Measurements from ENCODE around the gene NPIPA5. TPM values are rescaled to one million over a fixed set of nuclear protein-coding genes. Genes with fewer than 3 reads are reported as not detected.
"Not testable (repeated sequence)": the region's sequence is repeated elsewhere in the genome, so short reads cannot be mapped to it uniquely, and the experiment has no call there.

Gene NPIPA5
- total RNA-seq, 1 donor from 2014 or later = 15.2 TPM

DNA sequence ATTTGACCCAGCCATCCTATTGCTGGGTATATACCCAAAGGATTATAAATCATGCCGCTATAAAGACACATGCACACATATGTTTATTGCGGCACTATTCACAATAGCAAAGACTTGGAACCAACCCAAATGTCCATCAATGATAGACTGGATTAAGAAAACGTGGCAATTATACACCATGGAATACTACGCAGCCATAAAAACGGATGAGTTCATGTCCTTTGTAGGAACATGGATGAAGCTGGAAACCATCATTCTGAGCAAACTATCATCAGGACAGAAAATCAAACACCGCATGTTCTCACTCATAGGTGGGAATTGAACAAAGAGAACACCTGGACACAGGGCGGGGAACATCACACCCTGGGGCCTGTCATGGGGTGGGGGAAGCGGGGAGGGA, 14.9 kb upstream of the NPIPA5 start:
- not testable (repeated sequence) for DNase-seq (ENCODE audit: low spot score)

DNA sequence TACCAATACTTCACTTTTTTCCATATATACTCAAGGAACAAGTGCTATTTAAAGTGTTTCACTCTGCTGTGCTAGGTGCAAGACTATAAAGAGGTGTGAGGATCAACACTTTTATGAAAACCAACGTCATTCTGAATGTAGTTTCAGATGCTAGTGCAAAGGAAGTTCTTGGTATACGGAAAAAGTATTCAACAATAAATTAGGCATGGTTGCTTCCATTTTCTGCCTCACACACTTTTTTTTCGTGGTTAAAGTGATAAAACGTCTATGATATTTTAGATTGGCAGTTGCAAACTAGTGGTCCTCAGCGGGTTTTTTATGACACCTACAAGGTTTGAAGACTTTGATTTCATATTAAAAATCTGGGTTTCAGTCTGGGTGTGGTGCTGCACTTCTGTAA, 11.8 kb upstream of the NPIPA5 start:
- not testable (repeated sequence) for DNase-seq (ENCODE audit: low spot score)

DNA sequence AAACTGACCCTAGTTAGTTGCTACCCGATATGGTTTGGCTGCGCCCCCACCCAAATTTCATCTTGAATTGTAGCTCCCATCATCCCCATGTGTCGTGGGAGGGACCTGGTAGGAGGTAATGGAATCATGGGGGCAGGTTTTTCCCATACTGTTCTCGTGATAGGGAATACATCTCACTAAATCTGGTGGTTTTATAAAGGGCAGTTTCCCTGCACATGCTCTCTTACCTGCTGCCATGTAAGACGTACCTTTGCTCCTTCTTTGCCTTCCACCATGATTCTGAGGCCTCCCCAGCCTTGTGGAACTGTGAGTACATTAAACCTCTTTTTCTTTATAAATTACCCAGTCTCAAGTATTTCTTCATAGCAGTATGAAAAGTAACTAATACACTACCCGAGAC, 10.0 kb upstream of the NPIPA5 start:
- DNase-seq (ENCODE audit: low spot score) = not testable (repeated sequence)

DNA sequence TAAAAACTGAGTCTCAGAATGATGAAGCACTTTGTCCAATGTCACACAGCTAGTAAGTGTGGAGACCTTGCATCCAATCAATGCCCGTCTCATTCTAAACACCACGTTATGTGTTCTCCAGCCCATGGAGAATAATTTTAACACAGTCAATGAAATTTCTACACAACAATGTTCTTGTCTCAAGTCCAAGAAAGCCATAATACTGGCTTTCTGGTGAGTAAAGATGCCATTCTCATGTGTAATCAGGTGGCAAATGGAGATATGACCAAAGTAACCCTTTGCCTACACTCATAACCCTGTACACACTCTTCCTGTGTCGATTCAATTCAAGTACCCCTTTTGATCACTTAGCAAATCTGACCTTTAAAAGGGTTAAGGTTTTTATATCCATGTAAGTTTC, 4.7 kb upstream of the NPIPA5 start:
- not testable (repeated sequence) for DNase-seq (ENCODE audit: low spot score)

DNA sequence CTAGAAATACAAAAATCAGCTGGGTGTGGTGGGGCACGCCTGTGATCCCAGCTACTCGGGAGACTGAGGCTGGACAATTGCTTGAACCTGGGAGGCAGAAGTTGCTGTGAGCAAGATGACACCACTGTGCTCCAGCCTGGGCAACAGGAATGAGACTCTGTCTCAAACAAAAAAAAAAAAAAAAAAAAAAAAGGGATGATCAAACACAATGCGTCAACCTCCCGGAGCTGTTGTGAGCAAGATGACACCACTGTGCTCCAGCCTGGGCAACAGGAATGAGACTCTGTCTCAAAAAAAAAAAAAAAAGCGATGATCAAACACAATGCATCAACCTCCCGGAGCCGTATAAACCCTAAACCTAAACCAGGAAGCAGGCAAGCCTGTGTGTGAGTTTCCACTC, 20.6 kb downstream of the NPIPA5 start:
- not testable (repeated sequence) for DNase-seq (ENCODE audit: low spot score)

DNA sequence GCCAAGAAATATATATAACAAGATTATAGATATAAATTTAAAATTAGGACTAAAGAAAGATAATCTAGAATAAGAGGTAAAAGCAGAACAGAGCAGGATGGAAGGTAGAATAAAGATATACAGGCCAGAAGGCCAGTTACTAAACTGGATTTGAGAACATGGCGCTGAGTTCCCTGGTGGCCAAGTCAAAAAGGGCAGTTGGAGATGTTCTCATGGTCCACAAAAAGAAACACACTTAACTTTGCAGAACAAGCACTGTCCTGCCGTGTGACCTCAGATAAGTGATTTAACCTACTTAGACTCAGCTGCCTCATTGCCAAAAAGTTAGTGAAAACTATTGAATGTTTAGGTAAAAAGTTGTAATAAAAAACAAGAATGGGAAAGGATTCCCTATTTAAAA, 23.2 kb downstream of the NPIPA5 start:
- not testable (repeated sequence) for DNase-seq (ENCODE audit: low spot score)

DNA sequence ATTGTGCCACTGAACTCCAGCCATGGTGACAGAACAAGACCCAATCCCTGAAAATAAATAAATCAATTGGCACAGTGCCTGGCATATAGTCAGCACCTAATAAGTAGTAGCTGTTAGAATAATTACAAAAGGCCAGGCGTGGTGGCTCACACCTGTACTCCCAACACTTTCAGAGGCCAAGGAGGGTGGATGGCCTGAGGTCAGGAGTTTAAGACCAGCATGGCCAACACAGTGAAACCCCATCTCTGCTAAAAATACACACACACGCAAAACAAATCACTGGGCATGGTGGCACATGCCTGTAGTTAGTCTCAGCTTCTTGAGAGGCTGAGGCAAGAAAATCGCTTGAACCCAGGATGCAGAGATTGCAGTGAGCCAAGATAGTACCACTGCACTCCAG, 25.2 kb downstream of the NPIPA5 start:
- DNase-seq (ENCODE audit: low spot score) = not testable (repeated sequence)

DNA sequence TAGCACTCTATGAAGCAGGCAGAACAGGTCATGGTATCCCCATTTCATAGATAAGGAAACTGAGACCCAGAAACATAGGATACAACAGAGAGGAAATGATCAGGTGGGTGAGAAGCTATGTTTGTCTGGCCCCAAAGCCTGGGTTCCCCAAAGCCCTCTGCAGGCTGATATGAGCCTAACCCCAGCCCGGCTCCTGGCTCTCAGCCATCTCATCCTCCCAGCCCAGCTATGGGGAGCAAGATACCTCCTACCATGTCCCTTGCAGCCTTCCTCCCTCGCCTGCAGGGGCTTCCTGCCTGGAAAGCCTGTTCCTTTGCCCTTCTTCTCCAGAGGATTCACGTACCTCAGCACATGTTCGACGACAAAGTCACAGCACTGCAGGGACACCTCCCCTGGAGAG, 26.3 kb downstream of the NPIPA5 start:
- DNase-seq (ENCODE audit: low spot score) = not testable (repeated sequence)

DNA sequence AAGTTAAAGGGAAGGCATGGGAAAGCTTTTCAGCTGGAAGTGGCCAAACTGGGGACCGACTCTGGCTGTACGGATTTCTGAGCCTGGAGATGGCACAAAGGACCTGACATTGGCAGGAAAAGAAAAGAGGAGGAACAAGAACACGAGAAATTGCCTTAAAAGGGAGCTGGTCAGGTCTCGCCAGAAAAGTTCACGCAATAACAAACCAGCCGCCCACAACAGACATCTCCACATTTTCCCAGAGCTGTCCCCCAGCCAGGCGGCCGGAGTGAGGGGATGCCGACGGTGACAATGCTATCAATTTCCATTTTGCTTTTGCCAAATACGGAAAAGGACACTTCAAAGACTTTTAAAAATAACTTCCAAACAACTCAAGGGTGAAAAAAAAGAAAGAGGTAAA, 26.8 kb downstream of the NPIPA5 start:
- DNase-seq (ENCODE audit: low spot score) = not testable (repeated sequence)

DNA sequence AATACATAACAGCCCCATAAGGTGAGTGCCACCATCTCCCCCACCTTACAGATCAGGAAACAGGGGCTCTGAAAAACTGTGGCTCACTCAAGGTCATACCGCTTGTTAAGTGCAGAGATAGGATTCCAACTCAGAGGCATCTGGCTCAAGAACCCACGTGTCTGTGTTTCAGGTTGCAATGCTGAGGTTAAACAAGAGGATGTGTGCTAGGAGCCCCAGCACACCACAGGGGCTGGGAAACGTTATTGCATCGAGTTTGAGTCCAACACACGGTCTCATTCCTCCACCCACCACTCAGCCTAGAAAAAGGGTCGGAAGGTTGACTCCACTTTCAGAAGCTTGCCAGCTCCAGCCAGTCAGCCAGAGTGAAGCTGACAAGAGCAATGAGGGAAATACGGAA, 29.4 kb downstream of the NPIPA5 start:
- DNase-seq (ENCODE audit: low spot score) = not testable (repeated sequence)

DNA sequence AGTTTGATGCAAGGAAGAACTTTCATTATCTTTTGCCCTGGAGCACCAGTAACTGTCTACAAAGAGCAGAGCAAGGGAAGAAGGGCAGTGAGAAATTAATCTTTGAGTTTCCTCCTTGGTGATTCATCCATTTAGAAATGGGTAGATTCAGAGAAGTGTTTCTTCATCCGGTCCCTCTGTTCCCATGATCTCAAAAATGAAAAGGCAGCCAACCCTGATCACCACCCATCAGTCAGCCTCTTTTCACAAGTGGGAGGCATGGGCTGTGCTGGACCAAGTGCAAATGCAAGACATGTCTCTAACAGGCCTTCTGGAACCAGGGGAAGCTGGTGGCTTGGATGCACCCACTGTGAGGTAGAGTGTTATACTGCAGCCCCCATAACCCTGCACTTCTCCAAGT, 35.8 kb downstream of the NPIPA5 start:
- DNase-seq (ENCODE audit: low spot score) = not testable (repeated sequence)

DNA sequence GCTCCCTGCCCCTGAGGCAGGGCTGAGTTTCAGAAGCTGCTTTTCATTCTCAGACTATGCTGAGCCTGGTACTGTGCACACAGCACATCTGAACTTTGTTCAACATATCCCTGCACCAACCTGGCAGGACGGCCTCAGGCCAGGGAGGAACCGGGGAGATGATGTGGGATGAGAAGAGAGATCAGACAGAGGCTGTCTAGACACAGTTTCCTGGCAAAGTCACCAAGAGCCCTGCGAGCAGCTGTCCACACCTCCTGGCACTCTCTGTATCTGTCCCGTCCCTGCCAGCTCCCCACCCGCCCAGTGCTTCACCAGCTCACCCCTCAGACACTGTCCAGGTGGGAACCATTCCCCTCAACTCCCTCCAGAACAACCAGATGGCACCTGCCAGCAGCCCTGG, 39.1 kb downstream of the NPIPA5 start:
- not testable (repeated sequence) for DNase-seq (ENCODE audit: low spot score)

DNA sequence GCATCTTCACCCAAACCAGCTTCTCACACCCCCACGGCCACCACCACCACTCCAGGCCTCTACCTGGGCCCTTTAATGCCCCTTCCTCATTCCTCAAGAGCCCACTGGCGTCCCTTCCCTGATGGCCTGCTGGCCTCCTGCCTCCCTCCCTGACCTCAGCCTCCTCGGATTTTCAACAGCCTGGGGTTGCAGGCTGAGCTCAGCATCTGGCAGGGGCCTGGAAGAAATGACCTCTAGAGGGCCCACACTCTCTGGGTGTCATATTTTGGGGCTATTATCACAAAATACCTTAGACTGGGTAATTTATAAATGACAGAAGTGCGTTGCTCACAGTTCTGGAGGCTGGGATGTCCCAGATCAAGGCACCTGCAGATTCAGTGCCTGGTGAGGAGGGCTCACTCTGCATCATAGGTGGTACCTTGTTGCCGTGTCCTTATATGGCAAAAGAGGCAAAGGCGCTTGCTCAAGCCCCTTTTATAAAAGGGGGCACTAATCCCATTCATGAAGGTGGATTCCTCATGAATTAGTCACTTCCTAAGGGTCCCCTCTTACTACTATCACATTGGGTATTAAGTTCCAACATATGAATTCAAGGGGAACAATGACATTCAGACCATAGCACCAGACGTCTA, 40.0 kb downstream of the NPIPA5 start:
- not testable (repeated sequence) for DNase-seq (ENCODE audit: low spot score)

DNA sequence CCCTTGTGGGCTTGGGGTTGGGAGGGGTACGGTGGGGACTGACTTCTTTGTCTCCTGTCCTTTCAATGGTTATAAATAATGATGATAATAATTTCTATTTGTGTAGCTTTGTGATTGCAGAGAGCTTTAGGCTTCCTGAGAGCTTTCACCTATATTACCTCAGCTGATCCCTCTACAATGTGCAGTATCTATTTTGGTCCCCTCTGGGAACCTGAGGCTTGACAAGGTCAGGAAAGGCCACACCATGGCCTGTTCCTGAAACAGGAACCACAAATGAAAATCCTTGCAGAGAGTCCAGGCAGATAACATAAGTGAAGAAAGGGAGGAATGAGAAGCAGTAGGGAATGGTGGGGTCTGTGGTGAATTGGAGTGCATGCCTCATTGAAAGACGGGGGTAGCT, 42.5 kb downstream of the NPIPA5 start:
- DNase-seq (ENCODE audit: low spot score) = not testable (repeated sequence)

DNA sequence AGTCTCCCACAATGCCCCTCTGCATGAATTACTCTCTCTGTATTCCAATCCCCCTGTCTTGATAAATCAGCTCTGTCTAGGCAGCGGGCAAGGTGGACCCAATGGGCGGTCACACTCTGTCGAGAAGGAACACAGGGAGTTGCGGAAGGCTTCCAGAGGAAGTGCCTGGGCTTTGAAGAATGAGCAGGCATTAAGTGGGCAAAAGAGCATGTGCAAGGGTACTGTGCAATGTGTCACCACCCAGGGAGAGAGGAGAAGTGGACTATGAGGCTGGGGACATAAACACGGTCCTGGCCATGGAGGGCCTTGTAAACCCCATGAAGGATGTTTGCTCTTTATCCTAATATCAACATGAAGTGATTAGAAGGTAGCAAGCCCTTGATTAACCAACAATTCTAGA, 44.1 kb downstream of the NPIPA5 start:
- not testable (repeated sequence) for DNase-seq (ENCODE audit: low spot score)

DNA sequence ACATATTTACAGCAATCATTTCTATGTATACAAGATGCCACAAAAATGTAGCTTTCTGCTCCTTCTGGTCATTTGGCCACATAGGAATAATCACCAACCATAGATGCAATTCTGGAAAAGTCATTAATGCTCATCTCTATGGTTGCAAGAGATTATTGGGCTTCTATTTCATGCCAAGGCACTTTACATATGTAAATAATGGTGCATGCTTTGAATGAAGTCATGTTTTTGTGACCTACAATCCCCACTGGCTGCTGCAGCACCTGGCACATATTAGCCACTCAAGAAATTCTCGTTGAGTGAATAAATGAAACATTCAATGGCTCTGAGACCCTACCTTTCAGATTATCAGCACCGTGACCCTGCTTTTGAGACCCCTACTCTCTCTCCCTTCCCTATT, 47.1 kb downstream of the NPIPA5 start:
- DNase-seq (ENCODE audit: low spot score) = not testable (repeated sequence)

DNA sequence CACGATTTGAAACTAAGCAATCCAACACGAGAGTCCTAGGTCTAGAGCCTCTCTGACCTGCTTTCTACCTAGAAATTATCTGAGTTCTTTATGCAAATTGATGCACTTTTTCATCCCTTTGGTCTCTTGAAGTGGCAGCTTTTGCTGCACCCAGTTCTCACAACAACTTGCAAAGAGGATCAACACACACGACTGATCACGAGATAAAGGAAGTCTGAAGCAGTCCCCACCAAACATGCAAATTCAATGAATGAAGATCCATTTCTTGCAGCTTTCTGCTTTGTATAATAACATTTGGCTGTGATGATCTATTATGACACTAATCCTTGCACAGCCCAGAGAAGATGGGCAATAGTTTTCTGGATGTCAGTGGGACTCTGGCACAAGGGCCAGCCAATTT, 53.1 kb downstream of the NPIPA5 start:
- not testable (repeated sequence) for DNase-seq (ENCODE audit: low spot score)

DNA sequence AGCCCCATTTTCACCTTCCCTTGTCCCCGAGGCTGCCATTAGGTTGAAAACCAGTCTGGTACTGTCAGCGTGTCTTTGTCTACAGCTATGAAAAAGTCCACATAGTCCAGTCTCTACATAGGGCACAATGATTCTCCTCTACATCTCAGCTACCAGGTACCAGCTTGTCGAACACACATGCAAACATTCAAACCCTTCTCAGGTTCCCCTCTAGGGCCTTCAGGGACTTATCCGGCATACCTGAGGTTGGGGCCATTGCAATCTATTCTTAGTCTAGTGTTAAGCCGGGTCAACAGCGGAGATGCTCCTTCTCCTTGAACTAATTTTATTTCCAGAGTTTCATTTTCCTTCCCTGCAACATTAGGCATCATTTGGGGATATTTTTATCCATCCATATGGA, 54.7 kb downstream of the NPIPA5 start:
- DNase-seq (ENCODE audit: low spot score) = not testable (repeated sequence)

DNA sequence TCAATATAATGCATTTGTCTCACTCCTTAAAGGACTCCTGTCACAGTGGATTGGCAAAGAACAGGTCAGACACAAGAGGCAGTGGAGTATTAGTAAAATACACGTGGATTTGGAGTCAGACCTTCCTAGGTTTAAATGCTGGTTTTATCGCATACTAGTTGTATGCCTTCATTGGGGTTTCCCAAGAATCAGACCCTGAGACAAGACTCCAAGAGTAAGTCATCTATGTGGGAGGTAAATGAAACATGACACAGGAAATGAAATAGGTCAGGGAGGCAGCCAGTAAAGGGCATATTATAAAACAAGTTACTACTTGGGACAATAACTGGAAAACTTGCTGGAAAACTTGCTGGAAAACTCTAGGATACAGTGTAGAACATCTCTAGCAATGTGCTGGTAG, 56.9 kb downstream of the NPIPA5 start:
- DNase-seq (ENCODE audit: low spot score) = not testable (repeated sequence)

DNA sequence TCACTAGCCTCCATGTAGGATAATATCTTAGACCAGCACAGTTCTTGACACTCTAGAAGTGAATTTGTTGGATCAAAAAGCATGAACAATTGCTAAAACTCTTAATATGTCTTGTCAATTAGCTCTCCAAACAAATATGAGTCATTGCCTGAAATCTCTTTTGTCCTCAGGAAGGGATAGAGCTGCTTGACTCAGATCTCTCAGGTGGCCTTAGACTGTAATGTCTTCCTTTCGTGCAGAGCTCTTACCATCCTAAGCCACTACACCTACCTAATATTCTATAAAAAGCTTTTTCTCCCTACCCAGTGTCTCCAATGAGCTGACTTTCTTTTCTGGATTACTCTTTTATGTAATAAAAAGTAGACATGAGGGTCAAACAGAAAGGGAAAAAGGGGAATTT, 63.5 kb downstream of the NPIPA5 start:
- DNase-seq (ENCODE audit: low spot score) = not testable (repeated sequence)
